Activated CD4-positive, alpha-beta T cell treated with anti-CD3 and anti-CD28 coated beads, Interleukin-2, amount 50 U/mL, for 16 hours (primary cell): ENCODE measurements around the gene TMEM91.

Source experiments
- DNase-seq: peaks from one replicate; pipeline ENCODE4 v3.0.0-alpha.2; 2020

Gene TMEM91

DNA sequence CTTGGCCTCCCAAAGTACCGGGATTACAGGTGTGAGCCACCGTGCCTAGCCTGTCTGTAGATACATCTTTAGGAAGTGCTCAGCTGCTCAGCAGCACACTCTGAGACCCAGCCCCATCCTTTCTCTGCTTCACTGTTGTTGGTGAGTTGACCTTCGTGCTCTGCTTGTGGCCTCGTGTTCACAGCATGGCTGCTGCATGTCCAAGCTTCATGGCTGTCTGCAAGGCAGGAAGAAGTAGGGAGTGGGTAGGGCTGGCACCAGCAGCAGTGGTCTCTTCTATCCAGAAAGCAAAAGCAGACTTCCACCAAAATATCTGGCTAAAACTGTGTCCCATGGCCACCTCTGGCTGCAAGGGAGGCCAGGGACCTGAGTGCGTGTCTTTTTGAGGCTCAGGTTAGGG is 36.6 kb downstream of the TMEM91 start:
- no peak for DNase-seq

GRCh38 chr19:41413947-41414346 is 37.6 kb downstream of the TMEM91 start:
- no peak for DNase-seq

DNA sequence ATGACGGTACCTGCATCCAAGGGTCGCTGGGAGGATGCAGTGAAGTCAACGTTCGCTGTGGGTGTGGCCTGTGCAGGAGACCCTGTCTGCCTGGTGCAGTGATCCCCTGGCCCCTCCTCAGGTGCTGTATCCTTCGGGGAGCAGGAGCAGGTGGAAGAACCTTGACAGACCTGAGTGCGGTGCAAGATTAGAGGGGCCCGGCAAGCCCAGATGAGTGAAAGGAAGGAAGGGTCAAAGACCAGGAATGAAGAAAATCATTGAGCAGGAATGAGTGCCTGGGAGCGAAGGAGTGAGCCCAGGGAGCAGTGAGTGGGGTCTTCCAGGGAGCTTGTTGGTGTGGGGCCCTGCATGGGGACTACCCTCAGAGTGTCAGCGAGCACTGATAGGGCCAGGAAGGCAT is 38.1 kb downstream of the TMEM91 start:
- no peak for DNase-seq

DNA sequence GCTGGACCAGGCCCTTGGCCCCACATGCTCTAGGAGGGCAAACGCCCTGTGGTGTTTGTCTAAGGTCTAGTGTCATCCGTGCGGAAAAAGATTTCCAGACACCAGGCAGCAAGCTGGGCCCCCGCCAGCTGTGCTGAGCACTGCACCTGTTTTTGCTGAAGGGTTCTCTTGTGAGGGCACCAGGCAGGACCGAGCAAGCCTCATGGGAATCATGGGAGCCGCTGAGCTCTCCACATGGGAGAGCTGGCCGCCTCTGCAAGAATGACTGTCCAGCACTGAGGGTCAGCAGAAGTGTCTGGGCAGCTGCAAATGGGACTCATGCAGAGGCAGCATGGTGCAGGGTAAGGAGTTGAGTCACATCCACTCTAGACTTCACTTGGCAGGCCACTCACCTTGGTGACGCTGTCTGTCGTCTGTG is 38.8 kb downstream of the TMEM91 start:
- no peak for DNase-seq

DNA sequence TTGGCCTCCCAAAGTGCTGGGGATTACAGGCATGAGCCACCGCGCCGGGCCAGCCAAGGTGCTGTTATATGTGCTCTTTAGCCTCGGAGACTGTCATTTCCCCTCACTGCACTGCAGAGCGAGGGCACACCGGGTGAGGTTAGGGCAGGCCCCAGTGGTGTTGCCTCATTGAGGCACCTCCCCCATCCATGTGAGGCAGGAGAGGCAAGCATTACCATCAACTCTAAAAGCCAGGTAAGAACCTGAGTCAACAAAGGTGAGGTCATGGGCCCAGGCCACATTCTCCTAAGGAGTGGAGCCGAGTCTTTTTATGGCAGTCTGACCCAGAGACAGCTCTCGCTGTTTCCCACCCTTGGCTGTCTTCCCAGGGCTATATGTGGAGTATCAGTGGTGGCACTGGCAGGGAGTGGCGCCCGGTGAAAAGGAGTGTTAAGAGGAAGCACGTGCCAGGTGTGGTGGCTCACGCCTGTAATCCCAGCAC is 39.9 kb downstream of the TMEM91 start:
- DNase-seq = no peak

GRCh38 chr19:41420101-41420880 is 44.0 kb downstream of the TMEM91 start:
- DNase-seq = no peak

GRCh38 chr19:41421314-41421713 is 45.0 kb downstream of the TMEM91 start:
- no peak for DNase-seq

- DNase-seq = no peak
Observed at GRCh38 chr19:41421973-41422372, 45.6 kb downstream of the TMEM91 start.

DNA sequence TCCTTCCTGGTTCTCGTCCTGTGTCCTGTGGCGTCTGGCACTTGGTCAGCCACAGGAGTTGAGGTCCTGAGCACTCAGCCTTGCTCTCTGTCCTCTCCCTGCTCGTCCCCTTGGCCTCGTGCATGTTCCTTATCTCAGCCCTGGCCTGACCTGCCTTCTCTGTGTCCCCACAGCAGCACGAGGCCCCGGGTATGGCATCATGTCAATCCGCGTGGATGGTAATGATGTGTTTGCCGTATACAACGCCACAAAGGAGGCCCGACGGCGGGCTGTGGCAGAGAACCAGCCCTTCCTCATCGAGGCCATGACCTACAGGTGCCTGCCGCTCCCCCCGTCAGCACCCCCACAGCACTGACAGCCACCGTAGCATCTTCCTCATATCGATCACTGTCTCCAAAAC is 46.1 kb downstream of the TMEM91 start:
- DNase-seq = no peak

GRCh38 chr19:41422955-41423354 is 46.6 kb downstream of the TMEM91 start:
- DNase-seq = no peak

- no peak for DNase-seq
Observed at GRCh38 chr19:41424335-41425173, 48.2 kb downstream of the TMEM91 start.

GRCh38 chr19:41425174-41426115 is 49.1 kb downstream of the TMEM91 start:
- DNase-seq = no peak

- no peak for DNase-seq
Observed at GRCh38 chr19:41426116-41426841, 49.9 kb downstream of the TMEM91 start.

DNA sequence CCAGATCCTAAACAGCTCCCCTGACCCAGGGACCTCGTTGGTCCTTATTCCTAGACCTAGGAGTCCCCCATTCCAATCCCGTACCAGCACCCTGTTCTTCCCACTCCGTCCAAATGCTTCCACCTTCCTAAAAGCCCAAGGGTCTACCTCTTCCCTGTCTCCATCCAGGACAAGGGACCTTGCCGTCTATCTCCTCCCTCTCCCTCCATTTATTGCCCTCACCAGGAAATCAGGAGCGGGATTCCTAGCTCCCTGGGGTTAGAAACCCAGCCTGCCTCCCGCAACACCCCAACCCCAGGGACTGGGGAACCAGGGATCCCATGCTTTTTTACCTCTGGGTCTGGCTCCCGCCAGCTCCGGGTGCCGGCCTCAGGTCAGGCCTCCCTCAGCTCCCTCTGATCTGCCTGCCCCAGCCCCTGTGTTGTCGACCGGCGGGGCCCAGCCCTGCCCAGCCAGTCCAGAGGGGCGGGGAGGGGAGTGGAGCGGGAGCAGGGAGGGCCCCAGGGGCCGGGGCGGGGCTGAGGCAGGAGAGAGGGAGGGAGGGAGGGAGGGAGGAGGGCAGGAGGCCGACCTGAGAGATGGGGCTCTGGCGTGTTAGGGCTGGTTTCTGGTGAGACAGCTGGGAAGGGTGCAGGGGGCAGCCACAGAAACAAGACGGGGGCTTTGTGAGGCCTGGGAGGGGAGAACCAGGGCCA is 50.8 kb downstream of the TMEM91 start, which contains the start of gene B3GNT8:
Gene B3GNT8, minus strand, starts transcription at position 423 of the 695 bp plus-strand sequence. CDS start 596 bp downstream, outside the sequence.
- peak; percentile 51 for DNase-seq

DNA sequence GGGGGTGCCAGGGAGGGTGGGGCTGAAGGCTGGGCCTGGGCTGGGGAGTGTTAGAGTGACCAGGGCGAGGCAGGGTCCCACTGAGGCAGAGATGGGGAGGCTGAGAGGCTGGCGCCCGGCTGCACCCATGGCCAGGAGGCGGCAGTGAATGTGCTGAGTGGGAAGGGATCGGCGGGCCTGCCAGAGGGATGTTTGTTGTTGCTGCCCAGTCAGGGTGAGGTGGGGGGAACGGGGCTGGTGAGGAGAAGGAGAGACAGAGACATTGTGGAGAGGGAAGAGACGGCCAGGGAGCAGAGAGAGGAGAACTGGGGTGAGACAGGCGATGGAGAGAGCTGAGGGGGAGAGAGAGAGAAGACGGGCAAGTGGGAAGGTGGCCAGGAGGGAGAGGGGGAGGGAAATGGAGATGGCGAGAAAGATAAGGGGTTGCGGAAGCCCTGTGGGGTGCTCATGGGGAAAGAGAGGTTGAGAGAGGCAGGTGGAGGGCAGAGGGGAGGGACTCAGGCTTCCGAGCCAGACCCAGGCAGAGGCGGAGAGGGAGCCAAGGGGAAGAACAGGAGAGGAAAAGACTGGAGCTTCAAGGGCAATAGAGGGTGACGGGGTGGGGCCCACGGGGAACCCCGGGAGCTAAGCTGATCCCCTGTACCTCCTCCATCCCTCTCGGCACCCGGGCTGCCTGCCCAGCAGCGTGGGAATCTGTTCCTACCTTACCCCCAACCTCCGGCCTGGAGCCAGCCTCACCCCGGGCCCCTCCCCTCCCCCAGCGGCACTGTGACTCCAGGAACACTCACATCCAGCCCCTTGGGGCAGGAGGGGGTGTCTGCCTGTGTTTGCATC is 51.5 kb downstream of the TMEM91 start:
- peak; percentile 55 for DNase-seq

DNA sequence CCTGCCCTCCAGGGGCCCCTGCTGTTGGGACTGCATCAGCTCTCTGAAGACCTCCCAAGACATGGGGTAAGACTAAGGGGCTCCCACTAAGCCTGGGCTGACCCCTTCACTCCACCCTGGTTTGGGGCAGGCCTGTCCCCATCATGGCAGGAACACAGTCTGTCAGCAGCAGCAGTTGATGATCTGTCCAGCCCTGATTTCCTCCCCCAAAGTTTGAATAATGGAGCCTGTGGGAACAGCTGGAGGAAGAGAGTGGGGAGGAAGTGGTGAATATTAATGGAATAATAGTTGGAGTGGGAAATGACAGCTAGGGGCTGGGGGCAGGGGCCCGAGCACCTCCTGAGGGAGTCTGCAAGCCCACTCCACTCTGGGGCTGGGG is 52.1 kb downstream of the TMEM91 start:
- DNase-seq = no peak

DNA sequence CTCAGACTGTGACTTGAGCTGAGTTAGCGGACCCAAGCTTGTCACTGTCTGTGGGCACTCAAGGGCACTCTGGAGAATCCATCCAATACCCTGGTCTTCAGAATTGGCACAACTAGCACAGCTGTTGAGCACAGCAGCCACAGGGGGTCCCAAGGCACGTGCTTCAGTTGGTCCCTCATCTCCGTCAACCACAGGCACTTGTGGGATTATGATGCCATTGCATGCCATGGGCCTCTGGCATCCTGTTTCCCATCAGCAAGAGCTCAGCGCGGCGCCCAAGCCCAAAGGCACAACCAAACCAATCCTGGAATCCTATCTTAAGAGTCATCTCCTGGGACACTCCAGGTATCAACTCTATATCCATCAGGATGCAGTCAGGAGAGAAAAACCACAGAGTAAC is 54.6 kb downstream of the TMEM91 start:
- DNase-seq = no peak

GRCh38 chr19:41431426-41432386 is 55.4 kb downstream of the TMEM91 start:
- peak; percentile 14 for DNase-seq

DNA sequence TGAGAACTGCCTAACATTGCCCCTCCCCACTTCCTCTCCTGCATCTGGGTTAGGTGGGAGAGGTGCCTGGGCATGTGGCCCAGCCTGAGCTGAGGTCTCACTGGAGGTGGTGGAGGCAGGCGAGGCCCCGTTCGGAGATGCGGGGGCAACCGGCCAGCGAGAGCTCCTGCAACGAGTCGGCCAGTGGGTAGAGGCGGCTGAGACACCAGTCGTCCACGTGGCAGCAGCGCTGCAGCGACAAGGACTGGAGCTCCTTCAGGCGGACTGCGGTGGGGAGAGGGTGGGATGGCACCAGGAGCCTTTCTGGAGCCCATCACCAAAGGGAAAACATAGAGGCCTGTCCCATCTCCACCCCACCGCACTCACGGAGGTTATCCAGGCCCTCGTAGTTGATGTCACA is 56.8 kb downstream of the TMEM91 start:
- DNase-seq = no peak
